ENCODE measurements around the gene CCM2.

DNA sequence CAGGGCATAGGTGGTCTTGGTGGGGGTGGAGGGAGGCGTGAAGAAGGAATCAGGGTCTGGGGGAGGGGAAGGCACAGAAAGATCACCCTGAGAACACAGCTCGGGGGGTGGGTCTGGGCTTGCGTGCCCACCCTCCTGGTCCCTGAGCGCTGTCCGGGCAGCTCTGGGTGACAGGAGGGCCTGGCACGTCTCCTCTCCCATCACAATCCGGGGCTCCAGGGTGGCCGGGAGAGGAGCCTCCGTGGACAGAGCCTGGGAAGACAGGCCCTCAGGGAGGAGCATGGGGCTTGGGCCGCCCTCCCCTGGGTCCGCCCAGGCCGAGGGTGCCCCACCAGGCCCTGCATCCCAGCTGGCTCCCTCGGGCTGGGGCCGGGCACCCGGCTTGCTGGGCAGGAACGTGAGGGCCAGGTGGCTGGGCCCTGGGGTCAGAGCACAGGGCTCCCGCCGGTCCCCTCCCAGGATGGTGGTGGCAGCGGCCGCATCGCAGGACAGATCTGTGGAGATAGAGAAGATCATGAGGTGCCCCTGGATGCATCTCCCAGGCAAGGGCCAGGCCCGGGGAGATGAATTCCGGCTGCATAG is 85.7 kb downstream of the CCM2 start:
- no peak for TF ChIP-seq CTCF (conservative IDR thresholded peaks at IDR 0.05; ENCODE audit: low read depth in 2 of 2)
- no peak for TF ChIP-seq POLR2AphosphoS5 (IDR thresholded peaks at IDR 0.05; ENCODE audit: low read depth)
- TF ChIP-seq ZNF331 (CRISPR knock-in tag; IDR thresholded peaks at IDR 0.05; ENCODE audit: low read depth): no peak
- TF ChIP-seq EZH2phosphoT487 (IDR thresholded peaks at IDR 0.05; ENCODE audit: unreplicated experiment): no peak
- no peak for TF ChIP-seq CREB1 (CRISPR knock-in tag; IDR thresholded peaks at IDR 0.05; ENCODE audit: low read depth)
- TF ChIP-seq, protein P1, sequence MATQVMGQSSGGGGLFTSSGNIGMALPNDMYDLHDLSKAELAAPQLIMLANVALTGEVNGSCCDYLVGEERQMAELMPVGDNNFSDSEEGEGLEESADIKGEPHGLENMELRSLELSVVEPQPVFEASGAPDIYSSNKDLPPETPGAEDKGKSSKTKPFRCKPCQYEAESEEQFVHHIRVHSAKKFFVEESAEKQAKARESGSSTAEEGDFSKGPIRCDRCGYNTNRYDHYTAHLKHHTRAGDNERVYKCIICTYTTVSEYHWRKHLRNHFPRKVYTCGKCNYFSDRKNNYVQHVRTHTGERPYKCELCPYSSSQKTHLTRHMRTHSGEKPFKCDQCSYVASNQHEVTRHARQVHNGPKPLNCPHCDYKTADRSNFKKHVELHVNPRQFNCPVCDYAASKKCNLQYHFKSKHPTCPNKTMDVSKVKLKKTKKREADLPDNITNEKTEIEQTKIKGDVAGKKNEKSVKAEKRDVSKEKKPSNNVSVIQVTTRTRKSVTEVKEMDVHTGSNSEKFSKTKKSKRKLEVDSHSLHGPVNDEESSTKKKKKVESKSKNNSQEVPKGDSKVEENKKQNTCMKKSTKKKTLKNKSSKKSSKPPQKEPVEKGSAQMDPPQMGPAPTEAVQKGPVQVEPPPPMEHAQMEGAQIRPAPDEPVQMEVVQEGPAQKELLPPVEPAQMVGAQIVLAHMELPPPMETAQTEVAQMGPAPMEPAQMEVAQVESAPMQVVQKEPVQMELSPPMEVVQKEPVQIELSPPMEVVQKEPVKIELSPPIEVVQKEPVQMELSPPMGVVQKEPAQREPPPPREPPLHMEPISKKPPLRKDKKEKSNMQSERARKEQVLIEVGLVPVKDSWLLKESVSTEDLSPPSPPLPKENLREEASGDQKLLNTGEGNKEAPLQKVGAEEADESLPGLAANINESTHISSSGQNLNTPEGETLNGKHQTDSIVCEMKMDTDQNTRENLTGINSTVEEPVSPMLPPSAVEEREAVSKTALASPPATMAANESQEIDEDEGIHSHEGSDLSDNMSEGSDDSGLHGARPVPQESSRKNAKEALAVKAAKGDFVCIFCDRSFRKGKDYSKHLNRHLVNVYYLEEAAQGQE (IDR thresholded peaks at IDR 0.05; ENCODE audit: unreplicated experiment): no peak
- no peak for TF ChIP-seq EZH2 (IDR thresholded peaks at IDR 0.05; ENCODE audit: low read depth, unreplicated experiment)
- no peak for TF ChIP-seq ZNF114 (CRISPR knock-in tag; IDR thresholded peaks at IDR 0.05)
- no peak for TF ChIP-seq JUNB (IDR thresholded peaks at IDR 0.05; ENCODE audit: unreplicated experiment)
- TF ChIP-seq, protein P2, sequence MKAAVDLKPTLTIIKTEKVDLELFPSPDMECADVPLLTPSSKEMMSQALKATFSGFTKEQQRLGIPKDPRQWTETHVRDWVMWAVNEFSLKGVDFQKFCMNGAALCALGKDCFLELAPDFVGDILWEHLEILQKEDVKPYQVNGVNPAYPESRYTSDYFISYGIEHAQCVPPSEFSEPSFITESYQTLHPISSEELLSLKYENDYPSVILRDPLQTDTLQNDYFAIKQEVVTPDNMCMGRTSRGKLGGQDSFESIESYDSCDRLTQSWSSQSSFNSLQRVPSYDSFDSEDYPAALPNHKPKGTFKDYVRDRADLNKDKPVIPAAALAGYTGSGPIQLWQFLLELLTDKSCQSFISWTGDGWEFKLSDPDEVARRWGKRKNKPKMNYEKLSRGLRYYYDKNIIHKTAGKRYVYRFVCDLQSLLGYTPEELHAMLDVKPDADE (IDR thresholded peaks at IDR 0.05): no peak

All from GM23338 (cell line).